Activated effector memory CD4-positive, alpha-beta T cell treated with anti-CD3 and anti-CD28 coated beads, Interleukin-2, amount 50 U/mL, for 16 hours (primary cell): ENCODE results near the gene PRKCQ.
A peak's percentile ranks its signal among the peaks of the same experiment; 100 is the strongest.
"Not testable (repeated sequence)": the region's sequence is repeated elsewhere in the genome, so short reads cannot be mapped to it uniquely, and the experiment has no call there.

Source experiments
- DNase-seq: peaks from one replicate; pipeline ENCODE4 v3.0.0-alpha.2; 2020

Gene PRKCQ

GRCh38 chr10:6401558-6402348 lies 178.3 kb downstream of the PRKCQ start:
- DNase-seq: peak; percentile 80

- DNase-seq: no peak
Measured at GRCh38 chr10:6400821-6401465, 179.1 kb downstream of the PRKCQ start.

- no peak for DNase-seq
Measured at GRCh38 chr10:6400331-6400730, 179.7 kb downstream of the PRKCQ start.

- DNase-seq: no peak
Measured at GRCh38 chr10:6399879-6400278, 180.2 kb downstream of the PRKCQ start.

GRCh38 chr10:6399231-6399741 lies 180.8 kb downstream of the PRKCQ start:
- DNase-seq: no peak

GRCh38 chr10:6398399-6398798 lies 181.7 kb downstream of the PRKCQ start:
- no peak for DNase-seq

GRCh38 chr10:6396652-6397051 lies 183.4 kb downstream of the PRKCQ start:
- DNase-seq: no peak

GRCh38 chr10:6396226-6396625 lies 183.8 kb downstream of the PRKCQ start:
- no peak for DNase-seq

GRCh38 chr10:6395606-6396005 lies 184.5 kb downstream of the PRKCQ start:
- DNase-seq: no peak

- DNase-seq: no peak
Measured at GRCh38 chr10:6394084-6394483, 186.0 kb downstream of the PRKCQ start.

GRCh38 chr10:6393168-6393567 lies 186.9 kb downstream of the PRKCQ start:
- DNase-seq: no peak

GRCh38 chr10:6390213-6390845 lies 189.7 kb downstream of the PRKCQ start:
- no peak for DNase-seq

GRCh38 chr10:6388261-6388893 lies 191.7 kb downstream of the PRKCQ start:
- no peak for DNase-seq

- DNase-seq: no peak
Measured at GRCh38 chr10:6386960-6387359, 193.1 kb downstream of the PRKCQ start.

GRCh38 chr10:6386346-6386745 lies 193.7 kb downstream of the PRKCQ start:
- DNase-seq: no peak

- DNase-seq: no peak
Measured at GRCh38 chr10:6385665-6386064, 194.4 kb downstream of the PRKCQ start.

GRCh38 chr10:6384847-6385246 lies 195.2 kb downstream of the PRKCQ start:
- no peak for DNase-seq

- no peak for DNase-seq
Measured at GRCh38 chr10:6384031-6384430, 196.0 kb downstream of the PRKCQ start.

- DNase-seq: no peak
Measured at GRCh38 chr10:6383096-6383812, 196.8 kb downstream of the PRKCQ start.

GRCh38 chr10:6382081-6382480 lies 198.0 kb downstream of the PRKCQ start:
- peak; percentile 70 for DNase-seq

- DNase-seq: not testable (repeated sequence)
Measured at GRCh38 chr10:6380478-6380877, 199.6 kb downstream of the PRKCQ start.

GRCh38 chr10:6379015-6379776 lies 200.9 kb downstream of the PRKCQ start:
- no peak for DNase-seq
